Urinary bladder (tissue), 2 donors: ENCODE results near the gene IGFBP2. TPM values are rescaled to one million over a fixed set of nuclear protein-coding genes. Genes with fewer than 3 reads are reported as not detected.

Source experiments
- polyA plus RNA-seq: library from polyadenylated mRNA; stranded (reverse); fragments of 200-250 nt; gene quantifications from one replicate; pipeline ENCODE4 v1.2.3, GENCODE V29; 2013
- total RNA-seq: library from RNA; depleted of rRNA; stranded (reverse); fragments of >200 nt; gene quantifications from one replicate; pipeline ENCODE4 v1.2.3, GENCODE V29; 2014
- donor health status: healthy.

Gene IGFBP2
- total and polyA plus RNA-seq, 2 donors: 136 to 162 TPM

Other genes starting within 250 kb of the IGFBP2 start
- gene SMARCAL1, start 220.9 kb upstream of the IGFBP2 start, total RNA-seq: 18.9 TPM
- 11.1 TPM for gene SMARCAL1, start 220.9 kb upstream of the IGFBP2 start, polyA plus RNA-seq
- 2,774 TPM for gene RPL37A, start 134.6 kb upstream of the IGFBP2 start, total RNA-seq
- gene RPL37A, start 134.6 kb upstream of the IGFBP2 start, polyA plus RNA-seq: 5,486 TPM
- gene IGFBP5, start 62.1 kb downstream of the IGFBP2 start, total RNA-seq: 159 TPM
- gene IGFBP5, start 62.1 kb downstream of the IGFBP2 start, polyA plus RNA-seq: 516 TPM
- gene TNP1, start 226.6 kb downstream of the IGFBP2 start, total RNA-seq: not detected
- not detected for gene TNP1, start 226.6 kb downstream of the IGFBP2 start, polyA plus RNA-seq